GM19023 (cell line): ENCODE results near the gene NOTCH4.

Experiments
- ATAC-seq: cut with Tn5 transposase; IDR thresholded peaks from one replicate; pipeline ENCODE4 v1.9.1; 2021; ENCODE audit warnings: mild to moderate bottlenecking, moderate library complexity; ENCODE audit not compliant: unreplicated experiment

The NOTCH4 gene

DNA sequence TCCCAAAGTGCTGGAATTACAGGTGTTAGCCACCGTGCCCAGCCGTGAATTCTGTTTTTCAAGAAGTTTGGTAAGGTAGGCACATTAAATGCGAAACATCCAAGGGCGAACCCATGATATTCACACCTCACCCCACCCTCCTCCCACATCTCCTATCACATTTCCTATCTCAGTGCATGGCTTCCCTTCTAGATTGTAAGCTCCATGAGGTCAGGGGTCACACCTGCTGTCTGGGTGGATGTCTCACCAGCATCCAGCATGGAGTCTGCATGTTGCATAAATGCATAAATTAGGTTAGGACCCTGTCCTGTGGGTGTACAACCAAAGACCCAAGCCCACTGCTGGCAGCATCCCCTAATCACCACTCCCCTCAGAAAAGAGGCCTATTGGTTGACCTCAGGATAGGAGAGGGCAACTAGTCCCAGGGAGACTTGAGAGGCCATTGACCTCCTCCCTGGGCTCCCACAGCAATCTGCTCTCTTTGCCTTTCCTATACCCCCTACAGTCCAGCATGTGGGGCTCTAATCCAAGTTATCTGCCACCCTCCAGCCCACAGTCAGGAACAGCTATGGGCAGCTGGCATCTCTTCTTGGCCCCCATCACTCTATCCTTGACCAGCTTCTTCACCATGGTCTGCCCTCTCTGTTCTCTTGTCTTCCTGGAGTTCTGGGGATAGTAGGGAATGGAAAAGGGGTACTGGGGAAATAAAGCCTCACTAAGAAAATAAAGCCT, 76.3 kb downstream of the NOTCH4 start:
- no peak for ATAC-seq

DNA sequence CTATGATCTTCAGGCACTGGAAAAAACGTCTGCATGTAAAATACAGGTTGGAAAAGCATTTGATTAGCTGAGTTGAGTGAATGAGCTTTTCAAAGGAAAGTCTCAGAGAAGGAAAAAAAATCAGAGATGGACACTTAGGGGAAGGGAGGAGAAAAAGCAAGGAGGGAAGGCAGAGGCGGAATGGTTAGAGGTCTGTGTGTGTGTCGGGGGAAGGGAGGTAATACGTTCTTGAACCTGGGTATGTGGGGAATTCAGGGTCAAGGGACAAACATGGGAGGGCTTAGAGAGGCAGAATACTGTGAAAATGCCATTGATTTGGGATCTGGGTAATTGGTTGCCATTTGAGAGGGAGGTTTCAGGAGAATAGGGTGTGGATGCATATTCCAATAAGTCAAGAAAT, 77.2 kb downstream of the NOTCH4 start:
- ATAC-seq: no peak

DNA sequence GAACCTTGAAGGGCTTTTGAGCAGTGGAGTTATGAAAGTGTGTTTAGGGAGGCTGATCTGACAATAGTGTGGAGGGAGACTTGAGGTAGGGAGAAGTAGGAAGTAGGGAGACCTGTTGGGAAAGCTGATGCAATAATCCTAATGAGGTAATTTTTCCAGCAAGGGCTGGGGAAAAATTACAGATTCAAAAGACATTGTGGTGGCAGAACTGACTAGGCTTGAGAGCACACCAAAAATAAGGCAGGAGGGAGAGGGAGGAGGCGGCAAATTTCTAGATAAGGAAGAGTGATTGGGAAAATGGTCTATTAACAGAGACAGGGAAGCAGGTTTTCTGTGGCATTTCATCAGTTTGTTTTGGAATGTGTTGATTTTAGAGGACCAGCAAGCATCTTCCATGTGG, 77.6 kb downstream of the NOTCH4 start:
- no peak for ATAC-seq
